Ectodermal cell (in vitro differentiated cells): ENCODE measurements around the gene IGBP1. TPM values are rescaled to one million over a fixed set of nuclear protein-coding genes. Genes with fewer than 3 reads are reported as not detected.
"Not testable (repeated sequence)": the region's sequence is repeated elsewhere in the genome, so short reads cannot be mapped to it uniquely, and the experiment has no call there.

ENCODE experiments used
- H3K27ac ChIP-seq: 2 replicates; pipeline ENCODE4 v1.7.0; 2013; ENCODE audit warnings: mild to moderate bottlenecking, low read depth, low read length; ENCODE audit not compliant: insufficient read depth, poor library complexity, severe bottlenecking
- H3K27me3 ChIP-seq: 2 replicates; pipeline ENCODE4 v1.7.0; 2013; ENCODE audit warnings: mild to moderate bottlenecking, low read length; ENCODE audit not compliant: insufficient read depth, control insufficient read depth, poor library complexity, severe bottlenecking
- H3K36me3 ChIP-seq: one replicate; pipeline ENCODE4 v1.7.0; 2013; ENCODE audit warnings: low read length; ENCODE audit not compliant: control insufficient read depth, insufficient read depth
- H3K4me1 ChIP-seq: one replicate; pipeline ENCODE4 v1.7.0; 2013; ENCODE audit warnings: low read length; ENCODE audit not compliant: control insufficient read depth, insufficient read depth
- H3K4me3 ChIP-seq: 2 replicates; pipeline ENCODE4 v1.7.0; 2013; ENCODE audit warnings: low read depth, low read length, control low read depth; ENCODE audit not compliant: insufficient read depth
- H3K9me3 ChIP-seq: 2 replicates; pipeline ENCODE4 v1.7.0; 2013; ENCODE audit warnings: mild to moderate bottlenecking, low read length, moderate library complexity; ENCODE audit not compliant: control insufficient read depth
- WGBS, 2 experiments: methylation state at CpG; one replicate each; pipeline ENCODE4 v1.1.7; 2013; ENCODE audit warnings: missing lambda C conversion rate in 2 of 2; 5-methylcytosine and 5-hydroxymethylcytosine counted together
- polyA plus RNA-seq, 4 experiments: library from polyadenylated mRNA; stranded (reverse); fragments of 50-300 nt; gene quantifications; one replicate each; pipeline ENCODE4 v1.2.3, GENCODE V29; 2013

IGBP1 gene
- polyA plus RNA-seq (2013, experiment 1 of 4), result 56.4 TPM
- 53.2 TPM for polyA plus RNA-seq (2013, experiment 2 of 4)
- 55.2 TPM for polyA plus RNA-seq (2013, experiment 3 of 4)
- polyA plus RNA-seq (2013, experiment 4 of 4), result 65.8 TPM

DNA sequence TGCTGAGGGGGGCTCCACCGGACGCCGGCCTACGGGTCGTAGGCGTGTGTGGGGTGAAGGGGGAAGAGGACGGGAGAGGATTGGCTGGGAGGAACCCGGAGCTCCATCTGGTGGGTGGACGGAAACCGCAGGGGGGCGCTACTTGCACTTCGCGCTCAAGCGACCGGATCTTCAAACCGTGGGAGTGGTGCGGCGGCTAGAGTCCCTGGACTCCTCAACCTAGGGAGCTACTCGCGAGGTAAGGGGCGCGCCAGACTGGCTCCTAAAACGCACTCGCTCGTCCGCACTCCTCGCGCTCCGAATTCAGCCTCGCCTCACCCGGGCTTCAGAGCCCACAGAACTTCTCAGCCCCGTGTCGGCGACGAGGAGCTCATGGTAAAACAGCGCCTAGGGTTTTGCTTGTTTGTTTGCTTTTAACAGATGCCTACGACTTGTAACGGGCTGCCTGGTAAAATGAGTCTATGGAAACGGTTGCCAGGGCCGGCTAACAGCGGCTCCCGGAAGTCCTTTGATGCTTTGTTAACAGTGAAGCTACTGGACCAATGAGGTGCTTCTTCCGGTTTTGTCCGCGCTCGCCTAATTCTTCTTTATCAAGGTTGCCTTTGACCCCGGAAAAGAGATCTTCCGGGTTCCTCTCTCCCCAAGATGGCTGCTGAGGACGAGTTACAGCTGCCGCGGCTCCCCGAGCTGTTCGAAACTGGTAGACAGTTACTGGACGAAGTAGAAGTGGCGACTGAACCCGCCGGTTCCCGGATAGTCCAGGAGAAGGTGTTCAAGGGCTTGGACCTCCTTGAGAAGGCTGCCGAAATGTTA lies at the start of gene IGBP1:
Gene IGBP1 (plus strand): TSS at position 145 of the 813 bp plus-strand sequence. CDS start 501 bp downstream, at position 646.
- Histone ChIP-seq H3K4me3 (peak within 1 kb of the TSS; percentile 78), H3K27ac (peak within 1 kb of the TSS; percentile 97), H3K9me3 (no peaks in the 10 kb centered on the region), H3K4me1 (peaks cover 4% of the 10 kb centered on the region), H3K36me3 (no peaks in the 10 kb centered on the region), H3K27me3 (no peaks in the 10 kb centered on the region)
- 0% methylated on average over 59 of the region's 59 CpGs for WGBS, 2 experiments

DNA sequence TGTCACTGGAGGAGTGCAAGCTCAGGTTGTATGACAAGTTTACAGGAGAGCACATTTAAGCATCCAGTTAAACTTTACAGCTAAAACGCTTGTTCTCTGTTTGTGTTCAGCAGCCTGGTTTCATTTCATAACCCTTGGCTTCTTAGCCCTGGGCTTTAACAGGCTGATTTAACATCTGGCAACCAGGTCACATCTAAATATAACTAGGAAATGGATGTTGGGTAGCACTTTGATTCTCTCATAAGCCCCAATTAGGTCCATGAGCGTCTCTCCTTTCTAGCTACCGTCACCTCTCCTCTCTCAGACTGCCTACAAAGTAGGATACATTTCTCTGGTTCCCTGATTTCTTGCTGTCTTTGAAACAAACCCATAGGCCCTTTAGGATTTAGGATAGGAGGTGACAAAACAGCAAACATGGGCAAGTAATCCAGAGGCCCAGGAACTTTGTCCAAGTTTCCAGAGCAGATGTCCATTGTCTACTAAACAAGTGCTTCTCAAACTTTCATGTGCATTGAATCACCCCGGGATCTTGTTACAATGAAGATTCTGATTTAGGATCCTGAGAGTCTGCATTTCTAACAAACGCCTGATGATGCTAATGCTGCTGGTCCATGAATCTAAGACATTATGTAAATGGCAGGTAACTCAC lies 48.5 kb upstream of the IGBP1 start:
- 92 to 94% methylated on average over 5 of the region's 5 CpGs for WGBS, 2 experiments
- H3K4me3 ChIP-seq, result no peak overlapping the region
- H3K4me1 ChIP-seq, result no peaks in the 10 kb centered on the region
- no peaks in the 10 kb centered on the region for H3K27me3 ChIP-seq
- H3K27ac ChIP-seq, result no peak overlapping the region
- no peaks in the 10 kb centered on the region for H3K9me3 ChIP-seq
- H3K36me3 ChIP-seq, result no peaks in the 10 kb centered on the region

DNA sequence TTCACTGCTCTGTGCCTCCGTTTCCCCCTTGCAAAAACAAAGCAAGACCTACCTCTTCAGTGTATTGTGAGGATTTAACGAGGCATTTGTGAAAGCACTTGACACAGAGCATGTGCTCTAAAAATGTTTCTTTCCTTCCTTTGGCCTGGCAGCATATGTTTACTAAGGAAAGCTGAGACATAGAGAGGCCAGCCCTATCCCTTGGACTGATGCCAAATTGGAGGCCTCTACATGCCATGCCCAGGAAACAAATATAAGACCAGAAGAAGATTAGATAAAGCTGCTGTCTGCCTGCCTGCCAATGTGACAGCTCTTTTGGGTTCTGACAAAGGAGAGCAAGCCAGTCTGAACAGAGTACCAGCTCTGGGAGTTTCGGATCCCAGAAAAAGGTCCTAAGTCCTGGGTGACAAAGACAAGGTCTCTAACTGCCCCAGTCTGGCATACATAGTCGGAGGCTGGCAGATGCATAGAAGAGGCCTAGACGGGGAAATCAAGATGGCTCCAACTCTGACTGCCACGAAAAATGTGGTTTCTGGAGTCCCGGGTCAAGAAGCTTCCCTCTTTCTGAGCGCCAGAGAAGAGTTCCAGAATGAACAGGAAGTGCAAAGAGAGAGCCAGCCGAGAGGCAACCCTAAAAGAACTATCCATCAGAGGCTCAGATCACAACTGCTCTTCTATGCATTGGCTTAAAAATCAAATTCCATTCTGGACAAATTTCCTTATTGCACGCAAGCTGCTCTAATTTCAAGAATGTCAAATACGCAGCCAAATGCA lies 45.2 kb upstream of the IGBP1 start:
- no peak overlapping the region for H3K27ac ChIP-seq
- H3K36me3 ChIP-seq, result no peaks in the 10 kb centered on the region
- H3K4me3 ChIP-seq, result no peak overlapping the region
- H3K9me3 ChIP-seq, result no peaks in the 10 kb centered on the region
- H3K4me1 ChIP-seq, result no peaks in the 10 kb centered on the region
- no peaks in the 10 kb centered on the region for H3K27me3 ChIP-seq
- 89 to 92% methylated on average over 11 of the region's 11 CpGs for WGBS, 2 experiments

DNA sequence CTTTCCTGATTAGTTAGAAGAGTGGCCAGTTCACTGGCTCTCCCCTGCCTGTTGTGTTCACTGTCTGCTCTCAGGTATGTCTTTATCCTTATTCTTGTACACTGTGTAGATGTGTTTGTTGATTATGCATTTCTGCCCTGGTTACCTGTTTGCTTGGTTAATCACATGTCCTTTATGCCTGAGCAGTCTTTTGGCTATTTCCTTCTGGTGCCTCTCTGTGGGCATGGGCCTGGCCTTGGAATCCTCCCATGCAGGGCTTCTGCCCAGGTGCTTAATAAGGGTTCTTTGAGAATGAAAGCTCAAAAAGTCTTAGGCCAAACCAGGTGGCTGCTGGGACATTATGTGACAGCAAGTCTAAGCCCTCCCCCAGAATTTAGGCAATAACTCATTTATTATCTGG lies 44.5 kb upstream of the IGBP1 start:
- Histone ChIP-seq H3K9me3 (no peaks in the 10 kb centered on the region), H3K27ac (no peak overlapping the region), H3K36me3 (no peaks in the 10 kb centered on the region), H3K4me1 (no peaks in the 10 kb centered on the region), H3K27me3 (no peaks in the 10 kb centered on the region), H3K4me3 (no peak overlapping the region)

DNA sequence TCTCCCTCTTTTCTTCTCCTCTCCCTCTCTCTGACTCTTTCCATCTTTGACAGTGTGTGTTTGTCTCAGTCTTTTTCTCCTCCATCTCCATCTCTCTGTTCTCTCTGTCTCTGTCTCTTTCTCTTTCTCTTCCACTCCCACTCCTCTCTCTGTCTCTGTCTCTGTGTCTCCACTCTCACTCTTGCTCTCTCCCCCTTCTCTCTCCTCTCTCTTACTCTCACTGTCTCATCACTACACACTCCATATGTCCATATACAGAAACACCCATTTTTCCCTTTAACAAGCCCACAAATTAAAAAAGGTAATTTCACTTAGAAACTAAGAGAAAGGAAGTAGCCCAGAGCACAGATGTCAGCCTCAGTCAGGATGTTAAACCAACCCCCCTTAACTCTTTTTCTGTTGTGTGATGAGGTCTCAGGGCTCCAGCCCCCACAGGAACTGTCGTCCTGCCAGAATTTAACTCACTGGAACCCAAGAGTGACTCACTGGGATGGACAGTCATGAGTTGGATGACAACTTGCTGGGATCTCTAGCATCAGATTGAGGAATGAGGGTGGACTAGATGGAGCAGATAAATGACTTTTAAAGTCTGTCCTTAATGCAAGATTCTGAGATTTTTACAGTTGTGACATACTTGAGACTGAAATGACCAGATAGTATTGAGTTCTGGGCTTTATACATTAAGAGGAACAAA lies 43.5 kb upstream of the IGBP1 start:
- Histone ChIP-seq H3K36me3 (no peaks in the 10 kb centered on the region), H3K27me3 (no peaks in the 10 kb centered on the region), H3K4me3 (no peak overlapping the region), H3K9me3 (no peaks in the 10 kb centered on the region), H3K27ac (no peak overlapping the region), H3K4me1 (no peaks in the 10 kb centered on the region)
- WGBS, 2 experiments, result 64 to 78% methylated on average over 1 of the region's 1 CpG

DNA sequence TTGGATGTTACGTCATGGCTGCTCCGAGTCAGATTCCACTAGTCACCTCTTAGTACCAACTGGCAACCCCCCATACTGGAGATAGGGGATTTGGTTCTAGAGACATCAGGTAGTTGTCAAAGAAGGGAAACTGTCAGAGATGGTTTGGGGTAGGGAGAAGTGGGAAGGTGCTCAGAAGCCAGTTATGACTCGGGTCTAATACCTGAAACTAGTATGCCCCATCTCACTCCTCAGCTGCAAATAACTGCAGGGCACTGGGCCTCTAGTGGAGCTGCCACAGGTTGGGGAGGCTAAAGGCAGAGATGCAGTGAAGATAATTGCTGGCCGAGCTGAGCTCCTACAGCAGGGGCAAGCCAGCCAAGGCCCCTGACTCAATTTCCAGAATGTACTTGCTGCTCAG lies 41.0 kb upstream of the IGBP1 start:
- Histone ChIP-seq H3K36me3 (no peaks in the 10 kb centered on the region), H3K27ac (no peak overlapping the region), H3K9me3 (no peaks in the 10 kb centered on the region), H3K27me3 (no peaks in the 10 kb centered on the region), H3K4me1 (no peaks in the 10 kb centered on the region), H3K4me3 (no peak overlapping the region)
- 92 to 93% methylated on average over 3 to 4 of the region's 4 CpGs for WGBS, 2 experiments

DNA sequence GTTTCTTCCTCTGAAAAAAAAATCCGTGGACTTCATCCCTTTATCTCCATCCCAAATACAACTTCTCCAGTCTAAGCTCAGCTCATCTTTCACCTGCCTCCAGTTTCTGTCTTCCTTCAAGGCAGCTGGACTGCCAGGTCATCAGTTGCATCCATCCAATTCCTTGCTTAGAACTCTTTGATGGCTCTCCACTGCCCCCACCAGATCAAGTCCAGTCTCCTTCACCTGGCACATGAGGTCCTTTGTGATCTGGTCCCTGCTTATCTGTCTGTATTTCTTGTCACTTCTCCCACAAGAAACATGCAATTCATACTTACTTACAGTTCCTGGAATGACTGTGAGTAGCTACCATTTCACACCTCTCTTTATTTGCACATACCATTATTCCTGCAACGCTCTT lies 37.2 kb upstream of the IGBP1 start:
- Histone ChIP-seq H3K27me3 (no peaks in the 10 kb centered on the region), H3K4me3 (no peak overlapping the region), H3K9me3 (no peaks in the 10 kb centered on the region), H3K36me3 (no peaks in the 10 kb centered on the region), H3K4me1 (no peaks in the 10 kb centered on the region), H3K27ac (no peak overlapping the region)
- WGBS, 2 experiments, result 76 to 79% methylated on average over 2 of the region's 2 CpGs

DNA sequence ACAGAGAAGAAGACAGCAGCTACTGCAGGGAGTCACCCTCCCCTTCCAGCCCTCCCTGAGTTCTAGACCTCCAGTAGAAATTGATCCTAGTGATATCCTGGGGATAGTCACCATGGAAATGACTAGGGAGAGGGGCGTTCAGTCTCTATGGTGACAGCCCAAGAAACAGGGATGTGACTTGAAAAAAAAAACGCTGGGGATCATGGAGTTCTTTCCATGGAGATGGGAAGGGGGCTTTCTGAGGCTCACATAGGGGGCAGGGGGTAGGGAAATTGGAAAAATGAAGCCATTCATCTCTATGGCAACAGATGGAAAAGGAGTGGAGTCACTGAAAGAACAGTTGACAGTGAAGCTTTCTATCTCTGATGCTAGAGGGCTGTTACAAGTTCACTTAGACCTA lies 28.0 kb upstream of the IGBP1 start:
- H3K27me3 ChIP-seq, result no peaks in the 10 kb centered on the region
- no peaks in the 10 kb centered on the region for H3K9me3 ChIP-seq
- H3K4me3 ChIP-seq, result no peak overlapping the region
- H3K27ac ChIP-seq, result no peak overlapping the region
- 38 to 55% methylated on average over 2 of the region's 2 CpGs for WGBS, 2 experiments
- H3K4me1 ChIP-seq, result no peaks in the 10 kb centered on the region
- no peaks in the 10 kb centered on the region for H3K36me3 ChIP-seq

DNA sequence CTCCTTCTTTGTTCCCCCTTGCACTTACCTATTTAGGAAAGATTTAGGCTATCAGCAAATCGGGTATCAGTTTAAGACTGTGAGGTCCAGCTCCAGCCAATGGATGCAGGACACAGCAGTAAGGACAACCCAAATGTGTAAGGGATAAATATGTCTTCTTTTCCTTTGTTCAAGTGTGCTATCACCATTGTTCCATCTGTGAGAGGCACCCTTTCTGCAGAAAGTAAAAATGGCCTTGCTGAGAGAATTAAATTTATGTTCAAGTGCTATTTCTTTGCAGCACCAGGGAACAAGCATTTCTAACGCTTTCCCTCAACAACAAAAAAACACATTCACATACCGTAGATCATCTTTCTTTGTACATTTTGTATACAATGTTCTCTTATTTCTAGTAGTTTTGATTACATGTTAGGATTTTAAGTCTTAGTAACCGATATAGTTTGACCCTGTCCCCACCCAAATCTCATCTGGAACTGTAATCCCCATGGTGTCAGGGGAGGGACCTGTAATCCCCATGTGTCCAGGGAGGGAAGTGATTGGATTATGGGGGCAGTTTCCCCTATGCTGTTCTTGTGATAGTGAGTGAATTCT lies 21.7 kb upstream of the IGBP1 start:
- H3K4me3 ChIP-seq, H3K4me1 ChIP-seq, H3K27me3 ChIP-seq, H3K27ac ChIP-seq, H3K36me3 ChIP-seq, H3K9me3 ChIP-seq: not testable (repeated sequence)
- WGBS, 2 experiments, result 71 to 90% methylated on average over 1 to 2 of the region's 4 CpGs
